Aorta (tissue), 5 donors: ENCODE data around the gene NPEPL1. TPM values are rescaled to one million over a fixed set of nuclear protein-coding genes. Genes with fewer than 3 reads are reported as not detected.

ENCODE experiments used
- ATAC-seq: fragments of 200-7000 bp; cut with Tn5 transposase; one replicate; pipeline ENCODE4 v1.9.1; 2022; ENCODE audit warnings: moderate library complexity; ENCODE audit not compliant: low FRiP score
- DNase-seq, 2 donors: peaks; one replicate each; pipeline ENCODE4 v3.0.0-alpha.2; 2020
- H3K27ac ChIP-seq, 2 donors: one replicate each; pipeline ENCODE4 v1.5.1; 2013; ENCODE audit warnings: low read length in 2 of 2, mild to moderate bottlenecking in 2 of 2, moderate library complexity in 2 of 2, control low read depth in 1 of 2, inconsistent platforms in 1 of 2, low read depth in 1 of 2
- H3K27me3 ChIP-seq, 2 donors: one replicate each; pipeline ENCODE4 v1.6.1; 2013; ENCODE audit warnings: control low read depth in 1 of 2, low read length in 1 of 2, mild to moderate bottlenecking in 1 of 2, moderate library complexity in 1 of 2; ENCODE audit not compliant: insufficient read depth in 2 of 2, control insufficient read depth in 1 of 2
- H3K36me3 ChIP-seq, 2 donors: one replicate each; pipeline ENCODE4 v1.6.1; 2013; ENCODE audit warnings: control low read depth in 1 of 2, low read length in 1 of 2, mild to moderate bottlenecking in 1 of 2; ENCODE audit not compliant: insufficient read depth in 2 of 2, control insufficient read depth in 1 of 2
- H3K4me1 ChIP-seq, 2 donors: one replicate each; pipeline ENCODE4 v1.6.1; 2013; ENCODE audit warnings: low read length in 2 of 2, control low read depth in 1 of 2, mild to moderate bottlenecking in 1 of 2, moderate library complexity in 1 of 2; ENCODE audit not compliant: insufficient read depth in 2 of 2, control insufficient read depth in 1 of 2
- H3K4me3 ChIP-seq, 2 donors: one replicate each; pipeline ENCODE4 v1.5.1; 2013; ENCODE audit warnings: low read length in 2 of 2, control low read depth in 1 of 2, mild to moderate bottlenecking in 1 of 2
- H3K9me3 ChIP-seq: one replicate; pipeline ENCODE4 v1.6.1; 2013; ENCODE audit warnings: mild to moderate bottlenecking, low read length; ENCODE audit not compliant: control insufficient read depth
- WGBS, 2 donors: extraction: QIAGEN DNeasy Blood & Tissue Kit; methylation state at CpG; one replicate each; pipeline ENCODE4 v1.1.7; 2013; 5-methylcytosine and 5-hydroxymethylcytosine counted together
- intact Hi-C, 2 donors: fragments of 100-400 bp; cut with DNase I; formaldehyde crosslinking; loops; one replicate each; pipeline versions ENCODE4 v1.14.2 to v1.15.0; 2022
- polyA plus RNA-seq, 2 donors: library from polyadenylated mRNA; stranded (reverse); fragments of 200-250 nt; gene quantifications; one replicate each; pipeline ENCODE4 v1.2.3, GENCODE V29; 2013
- total RNA-seq, 2 donors: library from RNA; stranded (reverse); fragmentation: NEBNext Ultra II Directional; extraction: Animal tissue kit (Norgen Biotek cat#: 25700); gene quantifications; one replicate each; pipeline ENCODE4 v1.2.1, GENCODE V29; 2021
- donor health status: healthy with polysubstance abuse.
- donor health status: Bipolar disorder and iron deficiency.
- donor health status: DM: no; HTN: no; CAD: no.
- donor health status: DM: no; HTN: no; CAD: no.
- donor health status: DM: yes; HTN: yes; CAD: no.

The NPEPL1 gene
- total and polyA plus RNA-seq, 4 donors = 14.7 to 92.8 (median 37.6) TPM

DNA sequence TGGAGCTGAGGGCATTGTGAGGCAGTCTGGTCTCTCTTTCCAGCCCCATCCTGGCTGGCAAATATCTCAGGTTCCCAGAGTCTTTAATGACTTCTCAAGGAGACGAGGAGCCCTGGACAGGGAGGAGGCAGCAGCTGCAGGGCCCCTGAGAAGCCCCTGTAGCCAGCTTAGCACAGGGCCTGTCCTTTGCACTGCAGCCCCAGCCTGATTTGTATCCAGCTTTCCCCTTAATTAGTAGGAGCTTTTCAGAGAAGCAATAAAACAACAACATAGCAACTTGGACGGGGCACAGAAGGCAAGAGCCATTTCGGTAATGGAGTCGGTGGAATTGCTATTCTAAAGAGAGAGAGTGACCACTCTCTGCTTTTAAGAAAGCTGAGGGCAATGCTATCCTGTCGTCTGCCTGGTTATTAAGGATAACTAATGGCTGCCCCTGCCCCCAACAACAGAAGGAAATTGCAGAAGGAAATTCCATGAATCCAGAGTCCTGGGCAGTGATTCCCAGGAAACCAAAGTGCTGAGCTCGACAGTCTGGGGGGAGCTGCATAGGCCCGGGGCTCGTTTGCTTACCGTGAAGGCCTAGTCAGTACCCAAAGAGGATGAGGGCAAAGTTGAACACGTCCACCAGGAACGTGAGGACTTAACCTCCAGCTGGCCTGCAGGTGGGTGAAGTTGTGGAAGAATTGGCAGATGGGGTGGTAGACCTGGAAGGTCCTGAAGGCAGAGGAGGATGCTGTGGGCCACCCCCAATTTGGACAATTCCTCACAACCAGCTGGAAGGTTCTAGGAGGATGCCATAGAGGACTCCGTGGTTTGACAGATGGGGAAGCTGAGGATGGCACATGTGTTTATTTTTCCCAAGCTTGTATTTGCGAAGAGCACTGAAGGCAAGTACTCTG lies 50.3 kb downstream of the NPEPL1 start:
- ATAC-seq = no peak
- 37 to 38% methylated on average over 13 of the region's 13 CpGs for WGBS, 2 donors
- Histone ChIP-seq H3K9me3 (no peaks in the 10 kb centered on the region), H3K4me3 (no peak overlapping the region), H3K27ac (no peak overlapping the region), H3K4me1 (no peaks in the 10 kb centered on the region), H3K27me3 (no peaks in the 10 kb centered on the region), H3K36me3 (no peaks in the 10 kb centered on the region)
- intact Hi-C loops = no loop called here
- DNase-seq = no peak

DNA sequence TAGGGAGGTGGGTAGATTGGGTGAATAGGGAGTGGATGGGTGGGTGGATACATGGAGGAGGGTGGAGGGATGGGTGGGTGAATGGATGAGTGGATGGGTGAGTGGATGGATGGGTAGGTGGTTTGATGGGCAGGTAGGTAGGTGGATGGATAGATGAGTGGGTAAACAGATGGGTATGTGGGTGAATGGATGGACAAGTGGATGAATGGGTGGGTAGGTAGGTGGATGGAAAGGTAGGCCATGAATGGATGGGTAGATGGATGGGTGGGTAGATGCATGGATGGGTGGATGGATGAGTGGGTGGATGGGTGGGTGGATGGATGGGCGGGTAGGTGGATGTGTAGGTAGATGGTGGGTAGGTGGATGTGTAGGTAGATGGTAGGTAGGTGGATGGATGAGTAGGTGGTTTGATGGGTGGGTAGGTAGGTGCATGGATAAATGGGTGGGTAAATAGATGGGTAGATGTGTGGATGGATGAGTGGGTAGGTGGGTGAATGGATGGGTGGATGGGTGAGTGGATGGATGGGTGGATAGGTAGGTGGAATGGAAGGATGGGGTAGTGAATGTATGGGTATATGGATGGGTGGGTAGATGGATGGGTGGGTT lies 51.4 kb downstream of the NPEPL1 start:
- Histone ChIP-seq H3K4me1 (no peaks in the 10 kb centered on the region), H3K27ac (no peak overlapping the region), H3K27me3 (no peaks in the 10 kb centered on the region), H3K4me3 (no peak overlapping the region), H3K36me3 (no peaks in the 10 kb centered on the region), H3K9me3 (no peaks in the 10 kb centered on the region)
- DNase-seq = no peak
- no peak for ATAC-seq
- intact Hi-C loops = no loop called here
- 86 to 88% methylated on average over 1 of the region's 1 CpG for WGBS, 2 donors

DNA sequence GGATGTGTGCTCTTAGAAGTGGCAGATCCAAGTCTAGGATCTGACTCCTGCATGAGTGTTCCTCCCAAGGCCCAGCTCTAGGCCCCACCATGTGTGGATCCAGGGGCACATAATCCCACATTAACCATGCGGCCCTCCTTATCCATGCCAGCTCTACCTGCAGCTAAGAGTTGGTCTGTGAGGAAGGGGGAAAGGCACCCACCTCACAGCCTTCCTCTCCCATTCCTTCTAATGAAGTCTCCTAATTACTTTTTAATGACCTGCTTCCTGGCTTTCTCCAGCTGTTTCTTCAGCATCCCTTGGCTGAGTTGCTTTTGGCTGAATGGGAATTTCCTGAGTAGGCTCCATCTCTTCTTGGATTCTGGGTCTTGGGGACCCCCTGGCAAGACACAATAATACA lies 52.2 kb downstream of the NPEPL1 start:
- no peak for ATAC-seq
- WGBS, 2 donors = 85 to 100% methylated on average over 1 of the region's 1 CpG
- Histone ChIP-seq H3K4me3 (no peak overlapping the region), H3K9me3 (no peaks in the 10 kb centered on the region), H3K36me3 (no peaks in the 10 kb centered on the region), H3K27me3 (no peaks in the 10 kb centered on the region), H3K4me1 (no peaks in the 10 kb centered on the region), H3K27ac (no peak overlapping the region)
- DNase-seq = no peak
- intact Hi-C loops = no loop called here

DNA sequence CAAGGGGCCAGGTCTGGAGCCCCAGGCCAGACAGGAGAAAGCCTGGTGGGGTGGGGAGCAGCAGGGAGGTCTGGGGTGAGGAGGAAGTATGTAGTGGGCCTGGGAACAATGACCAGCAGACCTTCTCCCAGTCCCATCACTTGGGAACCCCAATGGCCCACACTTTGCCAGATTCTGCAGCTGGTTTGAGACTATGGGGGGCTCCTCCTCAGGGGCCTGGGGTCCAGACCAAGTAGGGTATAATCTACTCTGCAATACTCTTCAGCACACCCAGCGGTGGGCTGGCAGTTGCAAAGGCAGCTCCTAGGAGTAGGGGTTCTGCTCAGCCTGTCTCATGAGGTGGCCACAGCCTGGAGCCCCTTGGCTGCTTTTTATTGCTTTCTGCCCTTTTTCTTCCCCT lies 52.8 kb downstream of the NPEPL1 start:
- intact Hi-C loops = no loop called here
- Histone ChIP-seq H3K4me1 (no peaks in the 10 kb centered on the region), H3K27me3 (no peaks in the 10 kb centered on the region), H3K36me3 (no peaks in the 10 kb centered on the region), H3K4me3 (no peak overlapping the region), H3K9me3 (no peaks in the 10 kb centered on the region), H3K27ac (no peak overlapping the region)
- DNase-seq = no peak
- ATAC-seq = no peak
- 90 to 93% methylated on average over 1 of the region's 1 CpG for WGBS, 2 donors

DNA sequence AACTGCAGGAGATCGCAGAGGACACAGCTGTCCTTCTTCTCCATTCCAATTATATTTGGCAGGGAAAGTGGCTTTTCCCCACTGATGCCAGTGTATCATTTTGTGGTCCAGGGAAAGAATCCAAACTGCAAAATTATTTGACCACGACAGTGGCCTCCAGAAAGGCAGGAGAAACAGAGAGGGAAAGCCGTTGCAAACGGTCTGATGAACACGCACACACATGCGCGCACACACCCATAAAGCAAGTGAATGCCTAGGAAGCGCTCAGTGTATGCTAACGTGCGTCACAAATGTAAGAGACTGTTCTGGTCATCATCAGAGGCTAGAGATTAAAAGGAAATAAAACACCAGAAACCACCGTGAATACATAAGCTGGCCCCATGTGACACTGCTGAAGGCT lies 54.0 kb downstream of the NPEPL1 start:
- intact Hi-C loops = no loop called here
- ATAC-seq (no peak), DNase-seq (no peak)
- Histone ChIP-seq H3K9me3 (no peaks in the 10 kb centered on the region), H3K4me3 (no peak overlapping the region), H3K36me3 (no peaks in the 10 kb centered on the region), H3K4me1 (no peaks in the 10 kb centered on the region), H3K27ac (no peak overlapping the region), H3K27me3 (no peaks in the 10 kb centered on the region)
- WGBS, 2 donors = 60 to 64% methylated on average over 11 of the region's 11 CpGs

DNA sequence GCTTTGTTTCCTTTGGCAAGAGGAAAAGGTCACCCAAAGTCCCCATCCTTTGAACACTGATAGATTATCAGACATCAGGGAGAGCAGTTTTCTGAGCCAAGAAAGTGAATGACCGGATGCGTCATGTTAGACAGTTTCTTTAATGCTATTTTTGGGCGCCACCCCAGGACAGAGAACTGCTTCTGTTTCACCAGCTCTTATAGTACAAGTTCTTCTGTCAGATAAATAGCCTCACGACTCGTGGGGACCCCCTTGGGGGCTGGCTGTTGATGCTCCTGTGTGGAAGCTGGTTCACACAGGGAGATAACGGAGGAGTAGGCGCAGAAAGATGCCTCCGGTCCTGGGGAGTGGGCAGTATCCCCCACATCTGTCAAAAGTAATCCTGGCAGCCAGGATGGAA lies 54.6 kb downstream of the NPEPL1 start:
- H3K9me3 ChIP-seq = no peaks in the 10 kb centered on the region
- 44 to 49% methylated on average over 8 of the region's 8 CpGs for WGBS, 2 donors
- H3K4me1 ChIP-seq = no peaks in the 10 kb centered on the region
- no peaks in the 10 kb centered on the region for H3K27me3 ChIP-seq
- DNase-seq (no peak), ATAC-seq (no peak)
- no peak overlapping the region for H3K27ac ChIP-seq
- no peaks in the 10 kb centered on the region for H3K36me3 ChIP-seq
- intact Hi-C loops = no loop called here
- no peak overlapping the region for H3K4me3 ChIP-seq

DNA sequence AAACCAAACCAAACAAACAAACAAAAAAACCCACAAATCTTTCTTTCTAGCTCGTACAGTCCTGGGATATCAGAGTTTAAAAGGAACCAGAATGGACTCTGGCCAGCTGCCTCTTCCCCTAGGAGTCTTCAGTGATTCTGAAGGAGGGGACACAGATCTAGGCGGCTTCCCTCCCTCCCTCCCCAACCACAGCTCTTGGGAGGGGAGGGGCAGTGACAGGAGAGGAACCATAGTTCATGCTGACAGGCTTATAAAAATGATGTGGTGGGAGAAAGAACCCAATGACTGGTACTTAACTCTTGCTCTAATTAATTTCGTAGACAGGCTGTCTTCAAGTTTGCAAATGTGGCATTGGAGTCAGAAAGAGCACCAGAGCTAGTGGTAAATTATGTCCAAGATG lies 56.0 kb downstream of the NPEPL1 start:
- Histone ChIP-seq H3K9me3 (no peaks in the 10 kb centered on the region), H3K4me3 (no peak overlapping the region), H3K4me1 (no peaks in the 10 kb centered on the region), H3K27me3 (no peaks in the 10 kb centered on the region), H3K36me3 (no peaks in the 10 kb centered on the region), H3K27ac (no peak overlapping the region)
- ATAC-seq (no peak), DNase-seq (no peak)
- WGBS, 2 donors = 43 to 49% methylated on average over 3 of the region's 3 CpGs
- intact Hi-C loops = no loop called here

DNA sequence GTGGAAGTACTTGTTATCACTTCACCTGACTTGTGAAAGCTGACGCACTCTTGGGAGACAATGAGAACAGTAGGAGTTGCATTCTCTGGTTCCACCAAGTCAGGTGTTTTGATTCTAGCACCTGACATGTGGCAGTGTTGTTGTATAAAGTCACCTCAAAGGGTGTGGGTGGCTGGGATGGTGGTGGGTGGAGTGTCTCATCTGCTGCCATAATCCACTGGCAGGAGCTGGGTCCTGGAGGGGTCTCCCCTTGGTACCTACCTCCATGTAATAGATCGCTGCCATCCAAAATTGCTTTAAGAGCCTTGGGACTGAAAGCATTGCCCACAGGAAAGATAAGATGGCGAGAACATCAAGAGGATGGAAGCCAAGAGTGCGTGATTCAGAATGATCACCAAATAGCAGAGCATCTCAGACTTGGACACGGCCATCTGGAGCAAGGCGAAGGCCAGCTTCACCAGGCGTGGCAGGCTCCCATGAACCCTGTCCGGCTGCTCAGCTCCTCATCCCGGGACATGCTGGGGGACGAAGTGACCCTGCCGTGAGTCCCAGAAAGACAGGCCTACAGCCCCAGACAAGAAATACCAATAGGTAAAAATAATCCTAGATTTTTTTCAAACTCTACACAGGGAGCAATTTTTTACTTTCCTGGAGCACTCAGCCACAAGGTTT lies 56.6 kb downstream of the NPEPL1 start:
- Histone ChIP-seq H3K27me3 (no peaks in the 10 kb centered on the region), H3K27ac (no peak overlapping the region), H3K9me3 (no peaks in the 10 kb centered on the region), H3K4me3 (no peak overlapping the region), H3K36me3 (no peaks in the 10 kb centered on the region), H3K4me1 (no peaks in the 10 kb centered on the region)
- intact Hi-C loops = no loop called here
- ATAC-seq (no peak), DNase-seq (no peak)
- 88% methylated on average over 11 of the region's 11 CpGs for WGBS, 2 donors
